ENCODE data around the gene CUX1.

- TF ChIP-seq CTCF (IDR thresholded peaks at IDR 0.05; ENCODE audit: low read depth, low read length, poor library complexity, severe bottlenecking) (no peak), EZH2phosphoT487 (IDR thresholded peaks at IDR 0.05; ENCODE audit: borderline replicate concordance, low read length) (no peak)
Measured at GRCh38 chr7:102262546-102262945, 445.1 kb downstream of the CUX1 start.
